ENCODE measurements around the gene ERLEC1.
"Not testable (repeated sequence)": the region's sequence is repeated elsewhere in the genome, so short reads cannot be mapped to it uniquely, and the experiment has no call there.

The ERLEC1 gene

GRCh38 chr2:53827398-53828175, 40.7 kb downstream of the ERLEC1 start:
- TF ChIP-seq, protein P1, sequence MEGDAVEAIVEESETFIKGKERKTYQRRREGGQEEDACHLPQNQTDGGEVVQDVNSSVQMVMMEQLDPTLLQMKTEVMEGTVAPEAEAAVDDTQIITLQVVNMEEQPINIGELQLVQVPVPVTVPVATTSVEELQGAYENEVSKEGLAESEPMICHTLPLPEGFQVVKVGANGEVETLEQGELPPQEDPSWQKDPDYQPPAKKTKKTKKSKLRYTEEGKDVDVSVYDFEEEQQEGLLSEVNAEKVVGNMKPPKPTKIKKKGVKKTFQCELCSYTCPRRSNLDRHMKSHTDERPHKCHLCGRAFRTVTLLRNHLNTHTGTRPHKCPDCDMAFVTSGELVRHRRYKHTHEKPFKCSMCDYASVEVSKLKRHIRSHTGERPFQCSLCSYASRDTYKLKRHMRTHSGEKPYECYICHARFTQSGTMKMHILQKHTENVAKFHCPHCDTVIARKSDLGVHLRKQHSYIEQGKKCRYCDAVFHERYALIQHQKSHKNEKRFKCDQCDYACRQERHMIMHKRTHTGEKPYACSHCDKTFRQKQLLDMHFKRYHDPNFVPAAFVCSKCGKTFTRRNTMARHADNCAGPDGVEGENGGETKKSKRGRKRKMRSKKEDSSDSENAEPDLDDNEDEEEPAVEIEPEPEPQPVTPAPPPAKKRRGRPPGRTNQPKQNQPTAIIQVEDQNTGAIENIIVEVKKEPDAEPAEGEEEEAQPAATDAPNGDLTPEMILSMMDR (IDR thresholded peaks at IDR 0.05; ENCODE audit: borderline replicate concordance, insufficient read depth, low read depth, low read length): no peak
- H3K4me3 ChIP-seq (ENCODE audit: low read depth, low read length): no peak overlapping the region

DNA sequence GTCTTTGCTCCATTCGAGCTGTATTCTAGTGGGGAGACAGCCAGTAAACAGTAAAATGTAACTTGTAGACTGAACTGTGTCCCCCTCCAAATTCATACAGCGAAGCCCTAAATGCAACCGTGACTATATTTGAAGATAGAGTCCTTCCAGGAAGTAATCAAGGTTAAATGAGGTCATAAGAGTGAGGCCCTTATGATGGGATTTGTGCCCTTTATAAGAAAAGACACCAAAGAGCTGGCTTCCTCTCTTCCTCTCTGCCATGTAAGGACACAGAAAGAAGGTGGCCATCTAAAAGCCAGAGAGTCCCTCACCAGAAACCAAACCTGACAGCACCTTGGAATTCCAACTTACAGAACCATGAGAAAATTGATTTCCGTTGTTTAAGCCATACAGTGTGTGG, 41.5 kb downstream of the ERLEC1 start:
- H3K4me3 ChIP-seq (ENCODE audit: low read depth, low read length): no peak overlapping the region
- TF ChIP-seq, protein P1 (IDR thresholded peaks at IDR 0.05; ENCODE audit: borderline replicate concordance, insufficient read depth, low read depth, low read length): no peak

- H3K4me3 ChIP-seq (ENCODE audit: low read depth, low read length): no peak overlapping the region
- TF ChIP-seq, protein P1 (IDR thresholded peaks at IDR 0.05; ENCODE audit: borderline replicate concordance, insufficient read depth, low read depth, low read length): no peak
These were observed 42.6 kb downstream of the ERLEC1 start for GRCh38 chr2:53829273-53829979.

DNA sequence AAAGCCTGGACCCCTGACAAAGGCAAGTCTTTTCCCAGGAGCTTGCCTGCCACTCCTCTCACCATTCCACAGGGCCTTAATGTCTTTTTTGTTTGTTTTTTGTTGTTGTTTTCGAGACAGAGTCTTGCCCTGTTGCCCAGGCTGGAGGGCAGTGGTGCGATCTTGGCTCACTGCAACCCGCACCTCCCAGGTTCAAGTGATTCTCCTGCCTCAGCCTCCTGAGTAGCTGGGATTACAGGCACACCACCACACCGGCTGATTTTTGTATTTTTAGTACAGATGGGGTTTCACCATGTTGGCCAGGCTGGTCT, 43.1 kb downstream of the ERLEC1 start:
- not testable (repeated sequence) for H3K4me3 ChIP-seq (ENCODE audit: low read depth, low read length)

GRCh38 chr2:53840580-53840979, 53.7 kb downstream of the ERLEC1 start:
- TF ChIP-seq, protein P1 (IDR thresholded peaks at IDR 0.05; ENCODE audit: borderline replicate concordance, insufficient read depth, low read depth, low read length): no peak

GRCh38 chr2:53841651-53842050, 54.8 kb downstream of the ERLEC1 start:
- H3K4me3 ChIP-seq (ENCODE audit: low read depth, low read length): not testable (repeated sequence)

More at GRCh38 chr2:53840580-53840979, 53.7 kb downstream of the ERLEC1 start:
- H3K4me3 ChIP-seq (ENCODE audit: low read depth, low read length): no peak overlapping the region

GRCh38 chr2:53842891-53843290, 56.0 kb downstream of the ERLEC1 start:
- no peak overlapping the region for H3K4me3 ChIP-seq (ENCODE audit: low read depth, low read length)
- TF ChIP-seq, protein P1 (IDR thresholded peaks at IDR 0.05; ENCODE audit: borderline replicate concordance, insufficient read depth, low read depth, low read length): no peak

GRCh38 chr2:53843595-53843994, 56.8 kb downstream of the ERLEC1 start:
- TF ChIP-seq, protein P1 (IDR thresholded peaks at IDR 0.05; ENCODE audit: borderline replicate concordance, insufficient read depth, low read depth, low read length): no peak
- H3K4me3 ChIP-seq (ENCODE audit: low read depth, low read length): no peak overlapping the region

Data from GM12875 (cell line).